Measurements from ENCODE around the gene CBLB. TPM values are rescaled to one million over a fixed set of nuclear protein-coding genes. Genes with fewer than 3 reads are reported as not detected.

The CBLB gene
- total RNA-seq, 1 experiment from 2014 or later, result 98.8 TPM

DNA sequence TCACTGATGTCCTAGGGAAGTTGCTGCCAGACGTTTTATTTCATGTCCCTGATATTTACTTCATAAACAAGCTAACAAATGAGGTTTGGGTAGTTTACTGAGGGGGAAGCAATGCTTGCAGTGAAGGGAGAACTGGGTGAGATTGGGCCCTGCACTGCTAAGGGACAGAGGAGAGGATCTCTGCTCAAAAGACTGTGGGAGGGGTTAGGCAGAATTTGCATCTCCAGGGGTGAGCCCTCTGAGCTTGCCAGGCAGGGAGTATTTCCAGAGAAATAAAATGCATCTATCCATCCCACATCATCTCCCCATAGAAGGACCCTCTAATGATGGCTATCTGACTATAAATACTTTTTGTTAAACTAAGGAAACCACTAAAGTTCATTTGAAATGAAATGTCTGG is 215.6 kb downstream of the CBLB start:
- no peak overlapping the region for H3K4me3 ChIP-seq (ENCODE audit: low read length)
- no peak for DNase-seq
- no peak overlapping the region for H3K4me2 ChIP-seq (ENCODE audit: low read depth, low read length, poor library complexity, severe bottlenecking)
- no peaks in the 10 kb centered on the region for H3K27me3 ChIP-seq (ENCODE audit: low read length)
- no peak overlapping the region for H3K9ac ChIP-seq (ENCODE audit: low read length)
- H4K20me1 ChIP-seq (ENCODE audit: insufficient read depth, low read depth, low read length), result no peaks in the 10 kb centered on the region
- H3K9me2 ChIP-seq (replicated peaks; ENCODE audit: insufficient read depth, low read length), result no peaks in the 10 kb centered on the region
- no peaks in the 10 kb centered on the region; the same call in 1 of the 2 replicates for H3K4me1 ChIP-seq (ENCODE audit: low read length)
- H2AFZ ChIP-seq (ENCODE audit: low read length), result no peak overlapping the region
- H3K79me2 ChIP-seq (ENCODE audit: low read length), result no peaks in the 10 kb centered on the region
- peaks cover 4% of the 10 kb centered on the region; the same call in 1 of the 2 replicates for H3K36me3 ChIP-seq (ENCODE audit: insufficient read depth, low read length)
- H3K27ac ChIP-seq (ENCODE audit: low read length), result no peak overlapping the region
- H3K9me3 ChIP-seq (ENCODE audit: low read length), result no peaks in the 10 kb centered on the region

DNA sequence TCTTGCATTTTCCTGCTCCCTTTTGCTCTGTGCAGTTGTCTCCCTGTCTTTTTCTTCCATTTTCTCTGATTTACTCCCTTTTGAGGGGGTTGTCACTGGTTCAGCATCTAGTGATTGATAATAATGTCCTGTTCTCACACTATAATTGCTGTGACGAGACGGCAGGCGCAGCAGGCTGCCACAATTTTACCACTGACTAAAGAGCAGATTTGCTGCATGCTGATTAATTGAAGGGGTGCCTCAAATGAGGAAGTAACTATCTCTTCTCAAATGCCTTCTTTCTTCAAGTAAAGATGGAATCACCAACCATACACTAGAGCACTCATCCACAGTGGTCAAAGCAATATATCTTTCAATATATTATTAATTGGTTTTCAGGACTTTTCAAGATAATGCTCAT is 219.3 kb downstream of the CBLB start:
- Histone ChIP-seq H2AFZ (ENCODE audit: low read length) (no peak overlapping the region), H3K4me2 (ENCODE audit: low read depth, low read length, poor library complexity, severe bottlenecking) (no peak overlapping the region), H3K27me3 (ENCODE audit: low read length) (no peaks in the 10 kb centered on the region)

DNA sequence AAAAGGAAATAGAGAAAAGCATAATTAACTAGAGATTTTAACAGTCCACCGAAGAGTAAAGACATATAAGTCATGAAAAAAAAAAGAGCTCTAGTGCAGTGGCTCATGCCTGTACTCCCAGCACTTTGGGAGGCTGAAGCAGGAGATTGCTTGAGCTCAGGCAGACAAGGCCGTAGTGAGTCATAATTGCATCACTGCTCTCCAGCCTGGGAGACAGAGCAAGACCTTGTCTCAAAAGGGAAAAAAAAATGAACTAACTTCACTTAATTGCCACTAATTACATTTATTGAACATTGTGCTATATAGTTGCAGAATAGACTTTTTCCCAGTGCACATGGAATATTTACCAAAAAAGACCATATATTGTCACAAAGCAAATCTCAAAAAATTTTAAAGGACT is 221.8 kb downstream of the CBLB start:
- Histone ChIP-seq H3K9ac (ENCODE audit: low read length) (no peak overlapping the region), H4K20me1 (ENCODE audit: insufficient read depth, low read depth, low read length) (no peaks in the 10 kb centered on the region), H3K4me1 (ENCODE audit: low read length) (no peaks in the 10 kb centered on the region), H3K4me3 (ENCODE audit: low read length) (no peak overlapping the region), H2AFZ (ENCODE audit: low read length) (no peak overlapping the region), H3K27ac (ENCODE audit: low read length) (no peak overlapping the region), H3K27me3 (ENCODE audit: low read length) (no peaks in the 10 kb centered on the region), H3K4me2 (ENCODE audit: low read depth, low read length, poor library complexity, severe bottlenecking) (no peak overlapping the region), H3K36me3 (ENCODE audit: insufficient read depth, low read length) (no peaks in the 10 kb centered on the region), H3K9me3 (ENCODE audit: low read length) (no peaks in the 10 kb centered on the region), H3K9me2 (replicated peaks; ENCODE audit: insufficient read depth, low read length) (no peaks in the 10 kb centered on the region), H3K79me2 (ENCODE audit: low read length) (no peaks in the 10 kb centered on the region)
- no peak for DNase-seq

More for the DNA sequence above, 219.3 kb downstream of the CBLB start:
- Histone ChIP-seq H4K20me1 (ENCODE audit: insufficient read depth, low read depth, low read length) (no peaks in the 10 kb centered on the region), H3K9ac (ENCODE audit: low read length) (no peak overlapping the region), H3K9me2 (replicated peaks; ENCODE audit: insufficient read depth, low read length) (no peaks in the 10 kb centered on the region), H3K79me2 (ENCODE audit: low read length) (no peaks in the 10 kb centered on the region), H3K27ac (ENCODE audit: low read length) (no peak overlapping the region), H3K4me1 (ENCODE audit: low read length) (no peaks in the 10 kb centered on the region; the same call in 1 of the 2 replicates), H3K4me3 (ENCODE audit: low read length) (no peak overlapping the region), H3K9me3 (ENCODE audit: low read length) (no peaks in the 10 kb centered on the region), H3K36me3 (ENCODE audit: insufficient read depth, low read length) (no peaks in the 10 kb centered on the region)
- DNase-seq, result no peak

- no peak overlapping the region for H3K9ac ChIP-seq (ENCODE audit: low read length)
- H3K36me3 ChIP-seq (ENCODE audit: insufficient read depth, low read length), result no peaks in the 10 kb centered on the region
- H3K27ac ChIP-seq (ENCODE audit: low read length), result no peak overlapping the region
- H3K9me2 ChIP-seq (replicated peaks; ENCODE audit: insufficient read depth, low read length), result no peaks in the 10 kb centered on the region
- H3K79me2 ChIP-seq (ENCODE audit: low read length), result no peaks in the 10 kb centered on the region
- H3K4me2 ChIP-seq (ENCODE audit: low read depth, low read length, poor library complexity, severe bottlenecking), result no peak overlapping the region
- no peak overlapping the region for H2AFZ ChIP-seq (ENCODE audit: low read length)
- H3K9me3 ChIP-seq (ENCODE audit: low read length), result no peaks in the 10 kb centered on the region
- H3K4me3 ChIP-seq (ENCODE audit: low read length), result no peak overlapping the region
- H4K20me1 ChIP-seq (ENCODE audit: insufficient read depth, low read depth, low read length), result no peaks in the 10 kb centered on the region
- DNase-seq, result no peak
- no peaks in the 10 kb centered on the region for H3K4me1 ChIP-seq (ENCODE audit: low read length)
- H3K27me3 ChIP-seq (ENCODE audit: low read length), result no peaks in the 10 kb centered on the region
These were observed 229.7 kb downstream of the CBLB start for GRCh38 chr3:105639131-105639530.

DNA sequence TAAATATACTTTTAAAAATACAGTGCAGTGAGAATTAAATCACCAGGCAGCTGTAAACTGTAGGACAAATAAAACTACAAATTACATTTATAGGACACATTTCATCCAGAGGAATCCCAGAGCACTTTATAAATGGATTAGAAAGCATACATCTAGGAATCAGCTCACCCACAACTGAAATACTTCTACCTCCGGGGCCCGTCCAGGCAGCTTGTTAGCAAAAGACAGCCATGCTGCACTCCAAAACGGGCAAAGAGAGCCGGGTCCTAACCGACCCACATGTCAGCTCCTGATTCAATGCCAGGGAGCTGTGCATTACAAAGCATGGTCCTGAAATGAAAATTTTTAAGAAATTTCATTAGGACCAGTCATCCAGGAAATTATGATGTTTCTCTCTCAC is 234.1 kb downstream of the CBLB start:
- Histone ChIP-seq H3K36me3 (ENCODE audit: insufficient read depth, low read length) (no peaks in the 10 kb centered on the region), H3K9me3 (ENCODE audit: low read length) (no peaks in the 10 kb centered on the region), H3K4me2 (ENCODE audit: low read depth, low read length, poor library complexity, severe bottlenecking) (no peak overlapping the region), H3K4me1 (ENCODE audit: low read length) (no peaks in the 10 kb centered on the region), H3K27me3 (ENCODE audit: low read length) (no peaks in the 10 kb centered on the region), H3K27ac (ENCODE audit: low read length) (no peak overlapping the region), H3K4me3 (ENCODE audit: low read length) (no peak overlapping the region), H3K9ac (ENCODE audit: low read length) (no peak overlapping the region), H3K79me2 (ENCODE audit: low read length) (no peaks in the 10 kb centered on the region), H3K9me2 (replicated peaks; ENCODE audit: insufficient read depth, low read length) (no peaks in the 10 kb centered on the region), H2AFZ (ENCODE audit: low read length) (no peak overlapping the region), H4K20me1 (ENCODE audit: insufficient read depth, low read depth, low read length) (no peaks in the 10 kb centered on the region)
- no peak for DNase-seq

- DNase-seq, result no peak
- Histone ChIP-seq H3K9me2 (replicated peaks; ENCODE audit: insufficient read depth, low read length) (no peaks in the 10 kb centered on the region), H3K4me1 (ENCODE audit: low read length) (no peaks in the 10 kb centered on the region), H3K4me3 (ENCODE audit: low read length) (no peak overlapping the region), H3K36me3 (ENCODE audit: insufficient read depth, low read length) (no peaks in the 10 kb centered on the region), H3K9me3 (ENCODE audit: low read length) (no peaks in the 10 kb centered on the region), H2AFZ (ENCODE audit: low read length) (no peak overlapping the region), H3K9ac (ENCODE audit: low read length) (no peak overlapping the region), H3K27me3 (ENCODE audit: low read length) (no peaks in the 10 kb centered on the region), H3K27ac (ENCODE audit: low read length) (no peak overlapping the region), H3K4me2 (ENCODE audit: low read depth, low read length, poor library complexity, severe bottlenecking) (no peak overlapping the region), H4K20me1 (ENCODE audit: insufficient read depth, low read depth, low read length) (no peaks in the 10 kb centered on the region), H3K79me2 (ENCODE audit: low read length) (no peaks in the 10 kb centered on the region)
These were observed 239.1 kb downstream of the CBLB start for GRCh38 chr3:105629718-105630117.

GRCh38 chr3:105626739-105627138 is 242.1 kb downstream of the CBLB start:
- H3K36me3 ChIP-seq (ENCODE audit: insufficient read depth, low read length), result no peaks in the 10 kb centered on the region
- H3K9me3 ChIP-seq (ENCODE audit: low read length), result no peaks in the 10 kb centered on the region
- no peak for DNase-seq

DNA sequence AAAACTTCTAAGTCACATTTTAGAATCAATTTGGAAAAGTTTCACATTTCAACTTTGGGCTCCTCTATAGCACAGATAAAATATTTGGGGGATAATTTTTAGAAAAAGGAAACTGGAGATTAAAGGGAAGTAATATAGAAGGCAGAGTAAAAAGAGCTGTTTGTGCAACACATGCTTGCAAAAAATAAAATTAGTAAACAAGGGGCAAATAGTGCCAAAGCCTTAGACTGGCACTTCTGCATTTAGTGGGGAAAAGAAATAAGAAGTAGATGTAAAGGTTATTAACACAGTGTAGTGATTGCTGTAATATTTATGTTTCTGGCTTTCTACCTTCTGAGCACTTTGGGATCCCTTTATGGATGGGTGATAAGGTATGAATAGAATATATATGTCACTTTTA is 246.6 kb downstream of the CBLB start:
- no peaks in the 10 kb centered on the region for H3K79me2 ChIP-seq (ENCODE audit: low read length)
- H3K9me3 ChIP-seq (ENCODE audit: low read length), result no peaks in the 10 kb centered on the region
- no peaks in the 10 kb centered on the region for H3K27me3 ChIP-seq (ENCODE audit: low read length)
- no peaks in the 10 kb centered on the region for H3K36me3 ChIP-seq (ENCODE audit: insufficient read depth, low read length)
- no peak overlapping the region for H2AFZ ChIP-seq (ENCODE audit: low read length)
- H3K27ac ChIP-seq (ENCODE audit: low read length), result no peak overlapping the region
- H3K9me2 ChIP-seq (replicated peaks; ENCODE audit: insufficient read depth, low read length), result no peaks in the 10 kb centered on the region
- no peak for DNase-seq
- H4K20me1 ChIP-seq (ENCODE audit: insufficient read depth, low read depth, low read length), result no peaks in the 10 kb centered on the region
- H3K4me1 ChIP-seq (ENCODE audit: low read length), result no peaks in the 10 kb centered on the region
- no peak overlapping the region for H3K9ac ChIP-seq (ENCODE audit: low read length)
- H3K4me2 ChIP-seq (ENCODE audit: low read depth, low read length, poor library complexity, severe bottlenecking), result no peak overlapping the region
- H3K4me3 ChIP-seq (ENCODE audit: low read length), result no peak overlapping the region

More at GRCh38 chr3:105626739-105627138, 242.1 kb downstream of the CBLB start:
- no peak overlapping the region for H3K27ac ChIP-seq (ENCODE audit: low read length)
- H3K79me2 ChIP-seq (ENCODE audit: low read length), result no peaks in the 10 kb centered on the region
- no peak overlapping the region for H2AFZ ChIP-seq (ENCODE audit: low read length)
- H4K20me1 ChIP-seq (ENCODE audit: insufficient read depth, low read depth, low read length), result no peaks in the 10 kb centered on the region
- no peak overlapping the region for H3K4me3 ChIP-seq (ENCODE audit: low read length)
- H3K27me3 ChIP-seq (ENCODE audit: low read length), result no peaks in the 10 kb centered on the region
- no peak overlapping the region for H3K9ac ChIP-seq (ENCODE audit: low read length)
- no peaks in the 10 kb centered on the region for H3K9me2 ChIP-seq (replicated peaks; ENCODE audit: insufficient read depth, low read length)
- no peak overlapping the region for H3K4me2 ChIP-seq (ENCODE audit: low read depth, low read length, poor library complexity, severe bottlenecking)
- H3K4me1 ChIP-seq (ENCODE audit: low read length), result no peaks in the 10 kb centered on the region

- H3K4me2 ChIP-seq (ENCODE audit: low read depth, low read length, poor library complexity, severe bottlenecking), result no peak overlapping the region
- no peaks in the 10 kb centered on the region for H3K27me3 ChIP-seq (ENCODE audit: low read length)
- no peak overlapping the region for H3K9ac ChIP-seq (ENCODE audit: low read length)
- no peaks in the 10 kb centered on the region for H3K4me1 ChIP-seq (ENCODE audit: low read length)
- no peak overlapping the region for H3K27ac ChIP-seq (ENCODE audit: low read length)
- no peak overlapping the region for H2AFZ ChIP-seq (ENCODE audit: low read length)
- no peaks in the 10 kb centered on the region for H4K20me1 ChIP-seq (ENCODE audit: insufficient read depth, low read depth, low read length)
- no peaks in the 10 kb centered on the region for H3K36me3 ChIP-seq (ENCODE audit: insufficient read depth, low read length)
- no peaks in the 10 kb centered on the region for H3K9me2 ChIP-seq (replicated peaks; ENCODE audit: insufficient read depth, low read length)
- no peaks in the 10 kb centered on the region for H3K79me2 ChIP-seq (ENCODE audit: low read length)
- no peak for DNase-seq
- H3K9me3 ChIP-seq (ENCODE audit: low read length), result no peaks in the 10 kb centered on the region
- H3K4me3 ChIP-seq (ENCODE audit: low read length), result no peak overlapping the region
These were observed 248.6 kb downstream of the CBLB start for GRCh38 chr3:105620236-105620635.
